Subcutaneous adipose tissue (tissue), 4 donors: ENCODE measurements around the gene TUBB2A. TPM values are rescaled to one million over a fixed set of nuclear protein-coding genes. Genes with fewer than 3 reads are reported as not detected.

Experiments used
- CTCF ChIP-seq: fragments of 450-650 bp; IDR thresholded peaks from one replicate; pipeline ENCODE4 v1.5.1; 2016; ENCODE audit warnings: low read depth, mild to moderate bottlenecking, control low read depth, antibody characterized with exemption, moderate library complexity
- total RNA-seq, 4 donors: library from RNA; depleted of rRNA; stranded (reverse); fragments of >200 nt; gene quantifications; one replicate each; pipeline ENCODE4 v1.1.0, GENCODE V29; 2016

The TUBB2A gene
- total RNA-seq, 4 donors from 2014 or later = 34.0 to 66.0 (median 51.3) TPM

- TF ChIP-seq CTCF = no peak
These were observed 4.7 kb downstream of the TUBB2A start for GRCh38 chr6:3152689-3153088.

GRCh38 chr6:3151691-3152090, 5.7 kb downstream of the TUBB2A start:
- TF ChIP-seq CTCF = no peak

- TF ChIP-seq CTCF = no peak
These were observed 9.2 kb downstream of the TUBB2A start for GRCh38 chr6:3147914-3148757.

GRCh38 chr6:3144571-3144970, 12.8 kb downstream of the TUBB2A start:
- TF ChIP-seq CTCF = no peak

GRCh38 chr6:3143158-3143557, 14.2 kb downstream of the TUBB2A start:
- no peak for TF ChIP-seq CTCF

GRCh38 chr6:3142536-3142935, 14.8 kb downstream of the TUBB2A start:
- TF ChIP-seq CTCF = no peak

- no peak for TF ChIP-seq CTCF
These were observed 17.1 kb downstream of the TUBB2A start for GRCh38 chr6:3140201-3140600.
